K562 (cell line): ENCODE measurements around the gene NAPA. TPM values are rescaled to one million over a fixed set of nuclear protein-coding genes. Genes with fewer than 3 reads are reported as not detected.
A peak's percentile ranks its signal among the peaks of the same experiment; 100 is the strongest.

Experiments
- FOXM1 ChIP-seq, 2 experiments: fragments of 450-650 bp in 1 of 2; sonication (generic) in 1 of 2; formaldehyde crosslinking in 1 of 2; IDR thresholded peaks; 2 replicates each; pipeline versions ENCODE4 v1.6.1 to v1.9.0; 2017 to 2022; ENCODE audit warnings: low read depth in 2 of 2, mild to moderate bottlenecking in 2 of 2, missing genetic modification reagents in 1 of 2, moderate library complexity in 1 of 2
- GTF2B ChIP-seq: IDR thresholded peaks from 2 replicates; pipeline ENCODE4 v1.6.1; 2011; ENCODE audit not compliant: insufficient read length; ENCODE audit errors: extremely low read depth
- JUND ChIP-seq, 2 experiments: IDR thresholded peaks; 2 replicates in 1 of 2; 3 replicates in 1 of 2; pipeline ENCODE4 v1.6.1; 2011; ENCODE audit warnings: borderline replicate concordance in 2 of 2, low read depth in 2 of 2, low read length in 2 of 2, improper control_type of control experiment in 1 of 2, missing biosample characterization in 1 of 2, missing genetic modification characterization in 1 of 2, missing genetic modification reagents in 1 of 2
- MLX ChIP-seq, 2 experiments: fragments of 450-650 bp in 1 of 2; sonication (generic) in 1 of 2; formaldehyde crosslinking; conservative IDR thresholded peaks; 2 replicates each; pipeline versions ENCODE4 v1.4.0 to v1.8.1; 2020 to 2022; ENCODE audit warnings: mild to moderate bottlenecking in 1 of 2, missing genetic modification reagents in 1 of 2
- NR3C1 ChIP-seq: sonication (generic); formaldehyde crosslinking; IDR thresholded peaks from 2 replicates; pipeline ENCODE4 v1.8.1; 2022; ENCODE audit warnings: missing genetic modification reagents
- TARDBP ChIP-seq: fragments of 450-650 bp; IDR thresholded peaks from 2 replicates; pipeline ENCODE4 v1.6.1; 2016
- TFAP4 ChIP-seq: sonication (generic); formaldehyde crosslinking; IDR thresholded peaks from 2 replicates; pipeline ENCODE4 v1.8.0; 2022; ENCODE audit warnings: missing genetic modification reagents, mild to moderate bottlenecking, moderate library complexity, borderline replicate concordance
- ZBTB7A ChIP-seq: IDR thresholded peaks from 2 replicates; pipeline ENCODE4 v1.6.1; 2011; ENCODE audit warnings: low read depth, mild to moderate bottlenecking, low read length, moderate library complexity, borderline replicate concordance; ENCODE audit not compliant: control insufficient read depth
- polyA plus RNA-seq, 8 experiments: library from polyadenylated mRNA; depleted of rRNA in 4 of 8; stranded (reverse) in 5 of 8; unstranded in 3 of 8; fragments of >200 nt; fragmentation: Nextera tagmentation in 2 of 8; fragmentation: Illumina TruSeq in 1 of 8; extraction: Ambion mirVana in 2 of 8; extraction: Trizol in 1 of 8; gene quantifications; 2 replicates each; pipeline versions ENCODE4 v1.2.1 to v1.2.3, GENCODE V29; 2011 to 2014; ENCODE audit warnings: inconsistent platforms in 1 of 8, missing spikeins in 1 of 8
- total RNA-seq, 7 experiments: library from RNA; depleted of rRNA in 6 of 7; stranded (reverse); fragments of >200 nt in 6 of 7; fragmentation: Illumina TruSeq in 2 of 7; extraction: Trizol in 2 of 7; gene quantifications; 2 replicates each; pipeline versions ENCODE4 v1.2.1 to v1.2.3, GENCODE V29; 2011 to 2021; ENCODE audit warnings: low replicate concordance in 1 of 7
- TF ChIP-seq, protein P1 (sequence below): fragments of 200-800 bp; sonication (Bioruptor generic); IDR thresholded peaks from 2 replicates; pipeline ENCODE4 v1.6.1; 2017; ENCODE audit warnings: missing genetic modification characterization, missing compliant biosample characterization

The NAPA gene
- total and polyA plus RNA-seq, 9 of the 15 experiments (the other 6 are each of a cell fraction or from before 2014, with no cell fraction given) = 5.4 to 98.6 (median 77.5) TPM

- TF ChIP-seq GTF2B (no peak), TFAP4 (CRISPR knock-in tag) (peak; percentile 1; the same call in 1 of the 2 replicates), NR3C1 (CRISPR knock-in tag) (no peak), ZBTB7A (peak; percentile 31; the same call in 1 of the 2 replicates), FOXM1 (IDR thresholded peaks at IDR 0.05; ENCODE audit: low read depth) (no peak), FOXM1 (CRISPR knock-in tag; IDR thresholded peaks at IDR 0.05; ENCODE audit: low read depth) (no peak), JUND (IDR thresholded peaks at IDR 0.05; ENCODE audit: borderline replicate concordance, low read depth, low read length) (no peak; the same call in 1 of the 2 replicates), JUND (tag; IDR thresholded peaks at IDR 0.05; ENCODE audit: borderline replicate concordance, low read depth, low read length) (no peak), MLX (CRISPR knock-in tag; conservative IDR thresholded peaks at IDR 0.05) (no peak), TARDBP (no peak)
- TF ChIP-seq, protein P1, sequence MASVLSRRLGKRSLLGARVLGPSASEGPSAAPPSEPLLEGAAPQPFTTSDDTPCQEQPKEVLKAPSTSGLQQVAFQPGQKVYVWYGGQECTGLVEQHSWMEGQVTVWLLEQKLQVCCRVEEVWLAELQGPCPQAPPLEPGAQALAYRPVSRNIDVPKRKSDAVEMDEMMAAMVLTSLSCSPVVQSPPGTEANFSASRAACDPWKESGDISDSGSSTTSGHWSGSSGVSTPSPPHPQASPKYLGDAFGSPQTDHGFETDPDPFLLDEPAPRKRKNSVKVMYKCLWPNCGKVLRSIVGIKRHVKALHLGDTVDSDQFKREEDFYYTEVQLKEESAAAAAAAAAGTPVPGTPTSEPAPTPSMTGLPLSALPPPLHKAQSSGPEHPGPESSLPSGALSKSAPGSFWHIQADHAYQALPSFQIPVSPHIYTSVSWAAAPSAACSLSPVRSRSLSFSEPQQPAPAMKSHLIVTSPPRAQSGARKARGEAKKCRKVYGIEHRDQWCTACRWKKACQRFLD (CRISPR knock-in tag) = no peak
Measured at GRCh38 chr19:47445937-47446402, 68.9 kb downstream of the NAPA start (continued).
